Keratinocyte (primary cell): Measurements from ENCODE around the gene STK35. TPM values are rescaled to one million over a fixed set of nuclear protein-coding genes. Genes with fewer than 3 reads are reported as not detected.

Source experiments
- DNase-seq: peaks from one replicate; pipeline ENCODE4 v3.0.0-alpha.2; 2011; ENCODE audit warnings: low read depth, missing footprints, low spot score
- FAIRE-seq: peaks from 2 replicates; lab custom pipeline; 2011; peaks lifted over from hg19 to GRCh38; lab: Jason Lieb, UNC
- H2AFZ ChIP-seq: 2 replicates; pipeline ENCODE4 v1.6.0; 2012; ENCODE audit warnings: low read length, control low read depth, inconsistent platforms; ENCODE audit not compliant: control insufficient read depth
- H3K27ac ChIP-seq: 2 replicates; pipeline ENCODE4 v1.5.1; 2011; ENCODE audit warnings: low read length; ENCODE audit not compliant: control insufficient read depth, insufficient read depth
- H3K27me3 ChIP-seq: 3 replicates; pipeline ENCODE4 v1.6.0; 2011; ENCODE audit warnings: low read length; ENCODE audit not compliant: control insufficient read depth, insufficient read depth; ENCODE audit errors: extremely low read depth
- H3K36me3 ChIP-seq, 2 experiments: 2 replicates in 1 of 2; 3 replicates in 1 of 2; pipeline ENCODE4 v1.5.1; 2011; ENCODE audit warnings: low read length in 2 of 2, mild to moderate bottlenecking in 1 of 2; ENCODE audit not compliant: control insufficient read depth in 2 of 2, insufficient read depth in 2 of 2; ENCODE audit errors: extremely low read depth in 1 of 2
- H3K4me1 ChIP-seq: 3 replicates; pipeline ENCODE4 v1.5.1; 2011; ENCODE audit warnings: low read length; ENCODE audit not compliant: control insufficient read depth, insufficient read depth; ENCODE audit errors: extremely low read depth
- H3K4me2 ChIP-seq: 3 replicates; pipeline ENCODE4 v1.6.0; 2011; ENCODE audit warnings: low read depth, low read length; ENCODE audit not compliant: control insufficient read depth, insufficient read depth; ENCODE audit errors: extremely low read depth
- H3K4me3 ChIP-seq, 3 experiments: fragments of 200-600 bp in 1 of 3; sonication (generic) in 1 of 3; 2 replicates in 2 of 3; 3 replicates in 1 of 3; pipeline ENCODE4 v1.5.1; 2011 to 2016; ENCODE audit warnings: low read length in 3 of 3, mild to moderate bottlenecking in 3 of 3, control low read depth in 2 of 3, inconsistent platforms in 1 of 3, low read depth in 1 of 3, mixed read lengths in 1 of 3, mixed run types in 1 of 3, moderate library complexity in 1 of 3; ENCODE audit not compliant: control insufficient read depth in 2 of 3, insufficient read depth in 2 of 3; ENCODE audit errors: extremely low read depth in 1 of 3
- H3K79me2 ChIP-seq: 2 replicates; pipeline ENCODE4 v1.6.0; 2012; ENCODE audit warnings: low read length; ENCODE audit not compliant: control insufficient read depth, insufficient read depth
- H3K9ac ChIP-seq: 3 replicates; pipeline ENCODE4 v1.6.0; 2011; ENCODE audit warnings: low read length; ENCODE audit not compliant: control insufficient read depth, insufficient read depth; ENCODE audit errors: extremely low read depth
- H3K9me1 ChIP-seq: 3 replicates; pipeline ENCODE4 v1.6.0; 2011; ENCODE audit warnings: low read length; ENCODE audit not compliant: control insufficient read depth, insufficient read depth; ENCODE audit errors: extremely low read depth
- H3K9me3 ChIP-seq: 2 replicates; pipeline ENCODE4 v1.5.1; 2012; ENCODE audit warnings: low read depth, low read length; ENCODE audit not compliant: control insufficient read depth
- H4K20me1 ChIP-seq: 3 replicates; pipeline ENCODE4 v1.6.0; 2011; ENCODE audit warnings: low read length; ENCODE audit not compliant: control insufficient read depth, insufficient read depth; ENCODE audit errors: extremely low read depth
- EZH2 ChIP-seq: IDR thresholded peaks from one replicate; pipeline ENCODE4 v1.6.1; 2012; ENCODE audit warnings: inconsistent platforms, mild to moderate bottlenecking, low read length, moderate library complexity
- dilution Hi-C: fragments of 300-500 bp; cut with MboI; formaldehyde crosslinking; loops from one replicate; pipeline ENCODE4 v1.7.0; 2020; ENCODE audit warnings: low sequenced_read_pairs; ENCODE audit not compliant: extremely low pct_ligation_motif_present
- polyA plus RNA-seq, 5 experiments: library from polyadenylated mRNA; depleted of rRNA in 3 of 5; stranded (reverse) in 3 of 5; stranded (forward) in 1 of 5; unstranded in 1 of 5; fragments of >200 nt; gene quantifications; 1 replicate in 1 of 5; 2 replicates in 3 of 5; 3 replicates in 1 of 5; pipeline versions ENCODE4 v1.2.1 to v1.2.3, GENCODE V29; 2011 to 2012; ENCODE audit warnings: missing spikeins in 2 of 5, low read depth in 1 of 5, low replicate concordance in 1 of 5
- TF ChIP-seq, protein P1 (sequence below), 3 experiments: IDR thresholded peaks in 1 of 3; conservative IDR thresholded peaks in 1 of 3; optimal IDR thresholded peaks in 1 of 3; 2 replicates in 2 of 3; 3 replicates in 1 of 3; pipeline versions ENCODE3 to v1.5.1; 2011; ENCODE audit warnings: low read length in 3 of 3, mild to moderate bottlenecking in 3 of 3, moderate library complexity in 2 of 3, control low read depth in 1 of 3, inconsistent platforms in 1 of 3; ENCODE audit not compliant: insufficient read depth in 2 of 3; ENCODE audit errors: extremely low read depth in 1 of 3

The STK35 gene
- polyA plus RNA-seq, 1 donor (not counting 4 experiments of a cell fraction or from before 2014, with no cell fraction given), result 6.5 TPM

DNA sequence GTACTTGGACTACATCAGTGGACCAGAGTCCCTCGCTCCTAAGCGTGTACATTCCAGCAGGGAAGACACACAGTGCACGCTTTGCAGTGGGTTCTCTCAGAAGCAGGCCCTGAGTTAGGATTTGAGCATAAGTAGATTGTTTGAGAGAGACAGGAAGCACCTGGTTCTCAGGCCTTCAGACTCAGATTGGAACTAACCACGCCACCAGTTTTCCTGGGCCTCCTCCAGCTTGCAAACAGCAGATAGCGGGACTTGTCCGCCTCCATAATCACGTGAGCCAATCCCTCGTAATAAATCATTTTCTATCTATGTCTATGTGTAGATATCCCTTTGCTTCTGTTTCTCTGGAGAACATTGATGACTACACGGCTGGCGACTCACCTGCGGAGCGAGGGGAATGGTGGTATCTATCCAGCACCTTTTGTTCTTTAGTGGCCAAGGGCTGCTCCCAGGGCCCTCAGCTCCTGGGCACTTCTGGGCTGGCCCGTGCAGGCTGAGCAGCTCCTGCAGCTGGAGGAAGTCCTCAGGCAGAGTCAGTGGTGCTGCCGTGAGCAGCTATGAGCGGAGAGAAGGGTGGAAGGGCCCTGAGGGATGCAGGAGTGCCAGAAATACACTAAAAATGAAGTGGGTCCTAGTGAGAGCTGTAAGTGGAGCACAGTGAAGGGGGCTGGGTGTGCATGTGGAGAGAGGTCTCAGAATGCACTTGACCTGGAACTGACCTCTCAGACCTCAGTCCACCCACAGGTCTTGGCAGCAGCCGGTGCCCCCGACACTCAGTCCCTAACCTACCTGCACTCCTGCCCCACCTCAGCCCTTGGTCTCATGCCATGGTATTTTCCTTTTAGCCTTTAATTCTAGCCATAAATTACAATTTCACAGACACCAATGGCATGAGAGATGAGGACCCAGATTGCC, 76.9 kb downstream of the STK35 start:
- Histone ChIP-seq H3K79me2 (no peaks in the 10 kb centered on the region), H3K9ac (no peak overlapping the region), H3K4me1 (no peaks in the 10 kb centered on the region), H2AFZ (no peak overlapping the region), H4K20me1 (no peaks in the 10 kb centered on the region), H3K9me3 (no peaks in the 10 kb centered on the region), H3K4me2 (no peak overlapping the region), H3K4me3 (no peak overlapping the region), H3K9me1 (no peaks in the 10 kb centered on the region), H3K27ac (no peak overlapping the region), H3K27me3 (peaks cover 14% of the 10 kb centered on the region), H3K36me3 (no peaks in the 10 kb centered on the region)
- TF ChIP-seq, protein P1, sequence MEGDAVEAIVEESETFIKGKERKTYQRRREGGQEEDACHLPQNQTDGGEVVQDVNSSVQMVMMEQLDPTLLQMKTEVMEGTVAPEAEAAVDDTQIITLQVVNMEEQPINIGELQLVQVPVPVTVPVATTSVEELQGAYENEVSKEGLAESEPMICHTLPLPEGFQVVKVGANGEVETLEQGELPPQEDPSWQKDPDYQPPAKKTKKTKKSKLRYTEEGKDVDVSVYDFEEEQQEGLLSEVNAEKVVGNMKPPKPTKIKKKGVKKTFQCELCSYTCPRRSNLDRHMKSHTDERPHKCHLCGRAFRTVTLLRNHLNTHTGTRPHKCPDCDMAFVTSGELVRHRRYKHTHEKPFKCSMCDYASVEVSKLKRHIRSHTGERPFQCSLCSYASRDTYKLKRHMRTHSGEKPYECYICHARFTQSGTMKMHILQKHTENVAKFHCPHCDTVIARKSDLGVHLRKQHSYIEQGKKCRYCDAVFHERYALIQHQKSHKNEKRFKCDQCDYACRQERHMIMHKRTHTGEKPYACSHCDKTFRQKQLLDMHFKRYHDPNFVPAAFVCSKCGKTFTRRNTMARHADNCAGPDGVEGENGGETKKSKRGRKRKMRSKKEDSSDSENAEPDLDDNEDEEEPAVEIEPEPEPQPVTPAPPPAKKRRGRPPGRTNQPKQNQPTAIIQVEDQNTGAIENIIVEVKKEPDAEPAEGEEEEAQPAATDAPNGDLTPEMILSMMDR (optimal IDR thresholded peaks at IDR 0.05 in 1 of 3, IDR thresholded peaks at IDR 0.05 in 1 of 3, conservative IDR thresholded peaks at IDR 0.05 in 1 of 3; ENCODE audit: extremely low read depth in 1 of 3, insufficient read depth in 2 of 3, low read length in 3 of 3), result no peak
- no peak for TF ChIP-seq EZH2
- DNase-seq (no peak), FAIRE-seq (no peak)
- dilution Hi-C loops, result no loop called here

DNA sequence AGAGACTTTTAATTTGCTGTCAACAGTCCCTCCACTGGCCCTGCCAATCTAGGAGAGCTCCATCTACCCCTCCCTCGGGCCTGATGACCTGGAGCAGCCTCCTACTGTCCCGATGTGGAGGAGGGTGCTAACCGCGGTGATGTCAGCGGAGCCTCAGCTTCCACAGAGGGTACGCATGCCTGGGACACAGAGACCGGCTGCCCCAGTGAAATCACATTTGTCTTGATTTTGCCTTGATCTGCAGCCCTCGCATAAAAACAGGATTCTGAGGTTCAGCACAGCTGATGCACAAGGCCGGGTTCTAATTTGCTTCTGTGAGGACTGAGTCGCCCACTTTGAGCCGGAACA, 77.6 kb downstream of the STK35 start:
- Histone ChIP-seq H3K79me2 (no peaks in the 10 kb centered on the region), H3K4me3 (no peak overlapping the region), H3K9ac (no peak overlapping the region), H3K9me3 (no peaks in the 10 kb centered on the region), H3K36me3 (no peaks in the 10 kb centered on the region), H3K27ac (no peak overlapping the region), H2AFZ (no peak overlapping the region), H3K4me2 (no peak overlapping the region), H3K4me1 (no peaks in the 10 kb centered on the region), H3K27me3 (peaks cover 14% of the 10 kb centered on the region), H3K9me1 (no peaks in the 10 kb centered on the region), H4K20me1 (no peaks in the 10 kb centered on the region)
- DNase-seq (no peak), FAIRE-seq (no peak)
- dilution Hi-C loops, result no loop called here
- TF ChIP-seq EZH2, result no peak
- TF ChIP-seq, protein P1 (optimal IDR thresholded peaks at IDR 0.05 in 1 of 3, IDR thresholded peaks at IDR 0.05 in 1 of 3, conservative IDR thresholded peaks at IDR 0.05 in 1 of 3; ENCODE audit: extremely low read depth in 1 of 3, insufficient read depth in 2 of 3, low read length in 3 of 3), result no peak
